WI38 (cell line): ENCODE measurements around the gene ROCK1.

Experiments
- H3K4me3 ChIP-seq: 2 replicates; pipeline ENCODE4 v1.5.1; 2011; ENCODE audit warnings: low read depth, mild to moderate bottlenecking, control low read depth, low read length
- CTCF ChIP-seq: IDR thresholded peaks from 2 replicates; pipeline ENCODE4 v1.5.1; 2012; ENCODE audit warnings: low read depth, mild to moderate bottlenecking, control low read depth, low read length

ROCK1 gene

GRCh38 chr18:21073180-21073579 lies 38.4 kb downstream of the ROCK1 start:
- no peak for TF ChIP-seq CTCF
- H3K4me3 ChIP-seq = no peak overlapping the region

- TF ChIP-seq CTCF = no peak
- no peak overlapping the region for H3K4me3 ChIP-seq
These were observed 40.5 kb downstream of the ROCK1 start for GRCh38 chr18:21071071-21071470.

- no peak for TF ChIP-seq CTCF
- H3K4me3 ChIP-seq = no peak overlapping the region
These were observed 42.1 kb downstream of the ROCK1 start for GRCh38 chr18:21069468-21069867.

- TF ChIP-seq CTCF = no peak
- no peak overlapping the region for H3K4me3 ChIP-seq
These were observed 47.3 kb downstream of the ROCK1 start for GRCh38 chr18:21064347-21064746.

- no peak for TF ChIP-seq CTCF
- H3K4me3 ChIP-seq = no peak overlapping the region
These were observed 48.6 kb downstream of the ROCK1 start for GRCh38 chr18:21063011-21063410.

GRCh38 chr18:21057112-21057511 lies 54.5 kb downstream of the ROCK1 start:
- TF ChIP-seq CTCF = no peak
- no peak overlapping the region for H3K4me3 ChIP-seq

- TF ChIP-seq CTCF = no peak
- H3K4me3 ChIP-seq = no peak overlapping the region
These were observed 55.1 kb downstream of the ROCK1 start for GRCh38 chr18:21056545-21056944.
